ENCODE results near the gene HS3ST5. TPM values are rescaled to one million over a fixed set of nuclear protein-coding genes. Genes with fewer than 3 reads are reported as not detected.

The HS3ST5 gene
- total RNA-seq, 1 experiment from 2014 or later, result 14.4 TPM

DNA sequence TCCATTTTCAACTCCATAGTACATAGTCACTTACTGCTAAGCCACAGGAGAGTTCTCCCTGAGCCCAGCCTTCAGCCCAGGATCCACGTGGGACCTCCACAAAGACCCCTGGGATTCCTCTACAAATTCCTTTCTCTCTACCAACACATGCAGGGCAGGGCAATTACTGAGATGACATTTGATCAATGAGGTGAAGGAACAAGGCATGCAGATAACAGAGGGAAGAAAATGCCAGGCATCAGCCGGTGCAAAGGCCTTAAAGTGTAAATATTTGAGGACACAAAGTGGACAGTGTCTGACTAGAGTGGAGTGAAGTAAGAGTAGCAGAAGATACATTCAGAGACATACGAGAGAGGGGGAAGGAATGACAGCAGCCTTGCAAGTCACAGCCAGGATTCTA is 70.2 kb downstream of the HS3ST5 start:
- Histone ChIP-seq H2BK20ac (ENCODE audit: low read depth, low read length, poor library complexity, severe bottlenecking) (no peak overlapping the region), H3K9ac (ENCODE audit: extremely low read depth, insufficient read length, low read length) (no peak overlapping the region), H3K4ac (ENCODE audit: low read depth, low read length) (no peak overlapping the region), H3K27ac (ENCODE audit: insufficient read length, low read depth, low read length) (no peak overlapping the region), H2AFZ (ENCODE audit: low read length) (no peak overlapping the region), H3K23me2 (ENCODE audit: insufficient read length, low read depth, low read length, poor library complexity, severe bottlenecking) (no peaks in the 10 kb centered on the region), H2AK5ac (ENCODE audit: insufficient read length, low read length) (no peak overlapping the region), H2BK5ac (ENCODE audit: insufficient read length, low read length) (no peak overlapping the region), H3K18ac (ENCODE audit: insufficient read length, low read depth, low read length) (no peak overlapping the region), H4K91ac (ENCODE audit: insufficient read length, low read depth, low read length) (no peak overlapping the region), H3K79me2 (ENCODE audit: insufficient read depth, low read length) (no peaks in the 10 kb centered on the region), H3K4me2 (ENCODE audit: insufficient read depth, insufficient read length, low read length) (no peak overlapping the region), H3K14ac (ENCODE audit: insufficient read depth, low read length) (no peak overlapping the region), H4K20me1 (ENCODE audit: control insufficient read depth, insufficient read depth, insufficient read length) (no peaks in the 10 kb centered on the region), H2BK120ac (ENCODE audit: low read depth, low read length, poor library complexity, severe bottlenecking) (no peak overlapping the region), H3T11ph (ENCODE audit: low read length) (no peak overlapping the region), H3K56ac (ENCODE audit: insufficient read length, low read depth, low read length) (no peak overlapping the region), H2BK12ac (ENCODE audit: insufficient read length, low read depth, low read length) (no peak overlapping the region), H3K79me1 (ENCODE audit: insufficient read depth, low read depth, low read length, poor library complexity, severe bottlenecking) (no peaks in the 10 kb centered on the region), H2BK15ac (ENCODE audit: low read depth, low read length) (no peak overlapping the region), H3K9me3 (ENCODE audit: control insufficient read depth, low read depth, low read length) (no peaks in the 10 kb centered on the region), H4K8ac (replicated peaks; ENCODE audit: insufficient read length, low read depth, low read length) (no peak overlapping the region), H4K5ac (ENCODE audit: insufficient read length, low read depth, low read length) (no peak overlapping the region), H3K27me3 (ENCODE audit: insufficient read depth, low read length) (no peaks in the 10 kb centered on the region), H3K4me1 (ENCODE audit: insufficient read depth, low read length) (no peaks in the 10 kb centered on the region; the same call in 1 of the 2 replicates), H3K23ac (ENCODE audit: insufficient read length, low read depth, low read length) (no peak overlapping the region)
- Mint-ChIP-seq H3K4me1 (peaks cover 5% of the 10 kb centered on the region in 2 experiments), H3K27ac (no peak overlapping the region), H3K27me3 (ENCODE audit: low read depth) (no peaks in the 10 kb centered on the region), H3K36me3 (ENCODE audit: insufficient read depth in 1 of 3, low read depth in 3 of 3) (peaks cover 0 to 2% (median 0%) of the 10 kb centered on the region in 3 experiments; a peak in 1 of 7 replicates), H3K4me3 (no peak overlapping the region), H3K9me3 (no peaks in the 10 kb centered on the region)
- TF ChIP-seq, protein P1, sequence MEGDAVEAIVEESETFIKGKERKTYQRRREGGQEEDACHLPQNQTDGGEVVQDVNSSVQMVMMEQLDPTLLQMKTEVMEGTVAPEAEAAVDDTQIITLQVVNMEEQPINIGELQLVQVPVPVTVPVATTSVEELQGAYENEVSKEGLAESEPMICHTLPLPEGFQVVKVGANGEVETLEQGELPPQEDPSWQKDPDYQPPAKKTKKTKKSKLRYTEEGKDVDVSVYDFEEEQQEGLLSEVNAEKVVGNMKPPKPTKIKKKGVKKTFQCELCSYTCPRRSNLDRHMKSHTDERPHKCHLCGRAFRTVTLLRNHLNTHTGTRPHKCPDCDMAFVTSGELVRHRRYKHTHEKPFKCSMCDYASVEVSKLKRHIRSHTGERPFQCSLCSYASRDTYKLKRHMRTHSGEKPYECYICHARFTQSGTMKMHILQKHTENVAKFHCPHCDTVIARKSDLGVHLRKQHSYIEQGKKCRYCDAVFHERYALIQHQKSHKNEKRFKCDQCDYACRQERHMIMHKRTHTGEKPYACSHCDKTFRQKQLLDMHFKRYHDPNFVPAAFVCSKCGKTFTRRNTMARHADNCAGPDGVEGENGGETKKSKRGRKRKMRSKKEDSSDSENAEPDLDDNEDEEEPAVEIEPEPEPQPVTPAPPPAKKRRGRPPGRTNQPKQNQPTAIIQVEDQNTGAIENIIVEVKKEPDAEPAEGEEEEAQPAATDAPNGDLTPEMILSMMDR (conservative IDR thresholded peaks at IDR 0.05), result no peak
- WGBS (ENCODE audit: extremely low coverage, insufficient read length, low lambda C conversion rate), result no CpG with 5 or more reads among the region's 3 CpGs
- DNase-seq, result no peak
